Upper lobe of left lung (tissue), 4 donors: ENCODE results near the gene PFN3.

ENCODE experiments used
- EP300 ChIP-seq, 4 donors: sonication (generic); formaldehyde crosslinking; IDR thresholded peaks; one replicate each; pipeline ENCODE4 v1.5.1; 2017; ENCODE audit warnings: antibody characterized with exemption in 4 of 4, control low read depth in 2 of 4
- TF ChIP-seq, protein P1 (sequence below), 6 experiments: fragments of 450-650 bp in 4 of 6; fragments of 200-600 bp in 2 of 6; sonication (generic) in 2 of 6; IDR thresholded peaks; one replicate each; pipeline ENCODE4 v1.5.1; 2016 to 2019; ENCODE audit warnings: antibody characterized with exemption in 6 of 6

DNA sequence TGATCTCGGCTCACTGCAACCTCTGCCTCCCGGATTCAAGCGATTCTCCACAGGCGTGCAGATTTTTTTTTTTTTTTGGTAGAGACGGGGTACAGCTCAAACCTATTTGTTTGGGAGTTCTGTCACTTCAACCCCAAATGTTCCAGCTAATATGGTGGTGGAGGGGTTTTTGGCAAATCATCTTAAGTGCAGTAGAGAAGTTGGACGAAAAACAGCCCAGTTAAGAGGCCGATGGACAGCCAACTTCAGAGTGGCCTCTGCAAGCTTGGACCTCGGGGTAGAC, 45.4 kb upstream of the PFN3 start:
- TF ChIP-seq, protein P1, sequence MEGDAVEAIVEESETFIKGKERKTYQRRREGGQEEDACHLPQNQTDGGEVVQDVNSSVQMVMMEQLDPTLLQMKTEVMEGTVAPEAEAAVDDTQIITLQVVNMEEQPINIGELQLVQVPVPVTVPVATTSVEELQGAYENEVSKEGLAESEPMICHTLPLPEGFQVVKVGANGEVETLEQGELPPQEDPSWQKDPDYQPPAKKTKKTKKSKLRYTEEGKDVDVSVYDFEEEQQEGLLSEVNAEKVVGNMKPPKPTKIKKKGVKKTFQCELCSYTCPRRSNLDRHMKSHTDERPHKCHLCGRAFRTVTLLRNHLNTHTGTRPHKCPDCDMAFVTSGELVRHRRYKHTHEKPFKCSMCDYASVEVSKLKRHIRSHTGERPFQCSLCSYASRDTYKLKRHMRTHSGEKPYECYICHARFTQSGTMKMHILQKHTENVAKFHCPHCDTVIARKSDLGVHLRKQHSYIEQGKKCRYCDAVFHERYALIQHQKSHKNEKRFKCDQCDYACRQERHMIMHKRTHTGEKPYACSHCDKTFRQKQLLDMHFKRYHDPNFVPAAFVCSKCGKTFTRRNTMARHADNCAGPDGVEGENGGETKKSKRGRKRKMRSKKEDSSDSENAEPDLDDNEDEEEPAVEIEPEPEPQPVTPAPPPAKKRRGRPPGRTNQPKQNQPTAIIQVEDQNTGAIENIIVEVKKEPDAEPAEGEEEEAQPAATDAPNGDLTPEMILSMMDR (IDR thresholded peaks at IDR 0.05) = no peak
- TF ChIP-seq EP300 (IDR thresholded peaks at IDR 0.05) = no peak
